ENCODE data around the gene PLCB1.

DNA sequence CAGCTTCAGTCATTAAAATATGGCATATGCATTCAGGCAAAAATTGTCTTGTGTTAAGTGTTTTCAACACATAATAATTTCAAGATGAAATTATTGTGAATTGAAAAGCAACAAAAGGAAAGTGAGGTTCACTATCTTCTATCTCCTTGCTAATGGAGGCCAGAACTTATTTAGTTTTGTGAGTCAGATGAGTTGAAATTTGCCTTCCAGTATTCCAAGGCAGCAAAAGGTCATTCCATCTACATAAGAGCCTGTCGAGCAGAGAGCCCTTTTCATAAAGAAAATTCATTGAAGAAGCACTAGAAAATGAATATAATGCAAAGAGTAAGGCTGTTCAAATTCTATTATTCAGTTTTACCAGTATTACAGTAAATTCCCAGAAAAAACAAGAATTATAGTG is 274.3 kb downstream of the PLCB1 start:
- TF ChIP-seq POLR2AphosphoS5 (IDR thresholded peaks at IDR 0.05; ENCODE audit: borderline replicate concordance, low read depth, low read length): no peak
- TF ChIP-seq EZH2 (IDR thresholded peaks at IDR 0.05): no peak

Data from SK-N-MC (cell line).